Neural progenitor cell (in vitro differentiated cells): ENCODE data around the gene AGPS.

Experiments
- CTCF ChIP-seq: fragments of 200-600 bp; sonication (generic); IDR thresholded peaks from 2 replicates; pipeline ENCODE4 v1.5.1; 2017; ENCODE audit warnings: antibody characterized with exemption, mild to moderate bottlenecking
- EZH2 ChIP-seq: fragments of 200-600 bp; sonication (generic); IDR thresholded peaks from 2 replicates; pipeline ENCODE4 v1.6.1; 2017; ENCODE audit warnings: antibody characterized with exemption, mild to moderate bottlenecking, moderate library complexity
- EZH2phosphoT487 ChIP-seq: fragments of 200-600 bp; sonication (generic); IDR thresholded peaks from 2 replicates; pipeline ENCODE4 v1.6.1; 2017; ENCODE audit warnings: antibody characterized with exemption

GRCh38 chr2:177344316-177344715, 48.3 kb upstream of the AGPS start:
- no peak for TF ChIP-seq CTCF
- TF ChIP-seq EZH2, result no peak
- TF ChIP-seq EZH2phosphoT487, result no peak
